GM21786 (cell line): ENCODE results near the gene FAM13A.
"Not testable (repeated sequence)": the region's sequence is repeated elsewhere in the genome, so short reads cannot be mapped to it uniquely, and the experiment has no call there.

Experiments used
- ATAC-seq: cut with Tn5 transposase; IDR thresholded peaks from one replicate; pipeline ENCODE4 v1.9.1; 2021; ENCODE audit not compliant: unreplicated experiment

FAM13A gene

DNA sequence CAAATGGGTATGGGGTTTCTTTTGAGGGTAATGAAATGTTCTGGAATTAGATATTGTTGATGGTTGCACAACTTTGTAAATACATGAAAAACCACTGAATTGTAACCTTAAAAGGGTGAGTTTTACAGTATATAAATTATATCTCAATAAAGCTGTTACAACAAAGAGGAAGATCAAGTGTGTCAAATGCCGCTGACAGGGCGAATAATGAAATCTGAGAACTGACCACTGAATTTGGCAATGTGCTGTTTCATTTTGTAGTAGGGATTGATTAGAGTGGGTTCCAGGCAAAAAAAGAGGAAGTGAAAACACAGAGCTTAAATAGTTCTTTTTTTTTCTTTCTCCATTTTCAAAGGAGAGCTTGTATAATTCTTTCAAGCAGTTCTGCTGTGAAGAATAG lies 198.2 kb downstream of the FAM13A start:
- peak; percentile 96 for ATAC-seq

DNA sequence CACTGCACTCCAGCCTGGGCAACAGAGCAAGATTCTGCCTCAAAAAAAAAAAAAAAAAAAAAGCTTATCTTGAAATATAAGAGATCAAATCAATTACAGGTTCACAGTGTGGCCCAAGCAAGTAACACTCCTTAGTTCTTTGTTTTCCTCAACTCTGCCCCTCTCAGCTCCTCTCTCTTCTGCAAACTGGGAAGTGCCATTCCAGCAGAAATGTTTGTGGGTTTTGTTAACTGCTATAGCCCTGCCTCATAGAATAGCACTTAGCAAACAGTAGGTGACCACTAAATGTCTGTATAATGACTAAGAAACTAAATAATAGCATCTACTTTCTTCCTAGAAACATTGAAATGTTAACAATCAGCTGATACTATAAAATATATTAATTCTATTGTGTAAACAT lies 199.4 kb downstream of the FAM13A start:
- ATAC-seq, result no peak

DNA sequence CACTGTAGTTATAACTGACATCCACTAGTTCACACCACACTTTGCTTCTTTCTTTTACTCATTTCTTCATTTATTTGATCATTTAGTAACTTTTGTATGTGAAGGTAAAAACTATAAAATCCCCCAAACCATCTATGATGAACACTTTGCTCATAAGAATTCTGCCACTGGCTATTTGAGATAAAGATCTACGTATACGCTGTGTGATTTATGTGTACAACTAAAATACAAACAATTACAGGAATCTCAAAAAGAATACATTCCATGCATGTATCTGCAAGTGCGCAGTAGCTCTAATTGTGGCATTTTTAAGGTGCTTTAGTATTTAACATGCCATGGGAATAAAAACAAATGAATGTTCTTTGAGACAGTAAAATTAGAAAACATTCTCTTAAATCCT lies 202.5 kb downstream of the FAM13A start:
- ATAC-seq, result no peak

DNA sequence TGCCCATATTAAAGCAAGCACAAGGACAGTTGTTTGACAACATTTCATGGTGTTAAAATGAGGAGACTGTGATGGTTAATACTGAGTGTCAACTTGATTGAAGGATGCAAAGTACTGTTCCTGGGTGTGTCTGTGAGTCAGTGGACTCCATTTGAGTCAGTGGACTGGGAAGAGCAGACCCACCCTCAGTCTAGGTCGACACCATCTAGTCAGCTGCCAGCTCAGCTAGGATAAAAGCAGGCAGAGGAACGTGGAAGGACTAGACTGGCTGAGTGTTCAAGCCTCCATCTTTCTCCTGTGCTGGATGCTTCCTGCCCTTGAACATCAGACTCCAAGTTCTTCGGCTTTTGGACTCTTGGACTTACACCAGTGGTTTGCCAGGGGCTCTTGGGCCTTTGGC lies 203.4 kb downstream of the FAM13A start:
- not testable (repeated sequence) for ATAC-seq

DNA sequence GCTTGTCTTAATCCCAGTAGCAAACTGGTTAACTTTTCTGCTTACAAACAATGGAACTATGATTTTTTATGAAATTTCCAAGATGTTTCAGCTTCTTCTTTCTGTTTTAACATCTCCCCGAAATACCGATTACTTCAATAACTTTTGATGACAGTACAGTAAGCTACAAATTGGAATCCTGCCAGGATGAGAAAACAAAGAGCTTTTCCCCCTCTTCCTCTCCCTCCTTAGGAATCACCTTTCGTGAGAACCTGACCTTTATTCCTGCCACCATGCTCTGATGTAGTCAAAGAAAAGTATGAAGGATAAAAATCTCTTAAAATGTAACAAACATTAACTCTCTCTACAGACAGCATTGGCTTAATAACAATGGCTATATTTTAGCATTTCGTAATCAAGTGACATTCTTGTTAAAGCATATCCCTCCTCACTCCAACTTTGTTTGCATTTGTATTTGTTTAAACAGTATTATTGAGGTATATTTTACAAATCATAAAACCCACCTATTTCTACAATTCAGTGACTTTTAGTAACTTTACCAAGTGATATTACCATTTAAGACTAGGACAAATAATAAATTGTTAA lies 210.7 kb downstream of the FAM13A start:
- ATAC-seq, result no peak

DNA sequence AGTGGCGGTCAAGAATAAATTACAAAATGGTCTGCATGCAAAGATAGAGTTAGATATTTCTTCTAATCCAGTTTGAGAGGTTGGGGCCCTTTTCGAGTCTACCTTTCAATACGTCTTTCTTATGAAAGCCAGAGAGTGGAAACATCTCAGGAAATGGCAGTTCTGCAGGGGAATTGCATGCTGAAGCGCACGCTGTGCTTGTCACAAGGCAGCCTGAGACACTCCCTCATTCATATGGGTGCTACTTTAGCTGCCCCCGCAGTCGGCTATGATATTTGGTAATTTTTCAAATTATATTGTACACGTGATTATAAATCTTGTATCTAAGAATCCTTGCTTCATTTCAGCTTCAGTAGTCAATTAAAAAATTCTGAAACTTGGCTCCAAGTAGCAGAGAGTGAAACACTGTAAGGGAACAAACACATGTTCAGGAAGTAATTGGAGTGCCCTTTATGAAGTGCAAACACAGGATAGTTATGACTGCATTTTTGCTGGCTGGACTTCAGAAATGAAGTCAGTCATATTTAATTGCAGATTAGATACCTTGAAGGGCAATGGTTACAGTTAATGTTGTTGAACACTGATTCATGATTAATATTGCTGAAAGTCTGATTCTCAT lies 213.8 kb downstream of the FAM13A start:
- ATAC-seq, result no peak

DNA sequence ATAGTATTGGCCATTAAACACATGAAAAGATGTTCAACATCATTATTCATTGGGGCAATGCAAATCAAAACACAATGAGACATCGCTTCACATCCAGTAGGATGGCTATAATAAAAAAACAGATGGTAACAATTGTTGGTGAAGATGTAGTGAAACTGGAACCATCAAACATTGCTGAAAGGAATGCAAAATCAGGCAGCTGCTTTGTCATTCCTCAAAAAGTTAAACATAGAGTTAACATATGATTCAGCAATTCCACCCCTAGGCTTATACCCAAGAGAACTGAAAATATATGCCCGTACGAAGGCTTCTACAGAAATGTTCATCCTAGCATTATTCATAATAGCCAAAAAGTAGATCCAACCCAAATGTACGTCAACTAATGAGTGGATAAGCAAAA lies 215.3 kb downstream of the FAM13A start:
- ATAC-seq, result no peak

DNA sequence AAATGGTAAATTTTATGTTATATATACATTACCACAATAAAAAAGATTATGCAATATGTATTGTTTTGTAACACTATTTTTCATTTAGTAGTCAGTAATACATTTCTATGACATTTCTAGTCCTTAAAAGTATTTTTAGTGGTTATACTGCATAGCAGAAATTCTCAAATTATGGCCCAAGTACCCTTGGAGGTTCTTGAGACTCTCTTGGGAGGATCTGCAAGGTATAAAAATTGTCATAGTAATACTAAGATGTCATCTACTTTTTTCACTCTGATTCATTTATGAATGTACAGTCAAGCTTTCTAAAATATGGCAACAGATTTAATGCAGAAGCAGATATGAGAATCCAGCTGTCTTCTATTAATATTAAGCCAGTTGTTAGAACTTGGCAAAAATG lies 220.8 kb downstream of the FAM13A start:
- no peak for ATAC-seq

DNA sequence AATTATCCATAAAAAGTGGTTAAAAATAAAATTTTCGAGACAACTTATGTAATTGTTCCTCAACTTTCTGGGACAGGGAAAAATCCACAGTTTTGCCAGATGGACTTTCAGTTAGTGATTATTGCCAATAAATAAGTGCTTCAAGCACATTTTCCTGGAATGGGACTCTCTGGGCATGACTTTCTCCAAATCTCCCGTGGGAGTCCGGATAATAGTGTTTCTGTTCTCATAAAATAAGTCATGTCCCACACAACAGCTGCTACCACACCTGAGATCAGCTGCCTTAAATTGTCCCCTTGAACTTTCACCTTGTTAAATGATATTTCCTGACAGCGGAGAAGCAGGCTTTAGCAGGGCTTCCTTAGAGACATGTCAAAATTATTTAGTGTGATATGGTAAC lies 226.0 kb downstream of the FAM13A start:
- ATAC-seq, result no peak

DNA sequence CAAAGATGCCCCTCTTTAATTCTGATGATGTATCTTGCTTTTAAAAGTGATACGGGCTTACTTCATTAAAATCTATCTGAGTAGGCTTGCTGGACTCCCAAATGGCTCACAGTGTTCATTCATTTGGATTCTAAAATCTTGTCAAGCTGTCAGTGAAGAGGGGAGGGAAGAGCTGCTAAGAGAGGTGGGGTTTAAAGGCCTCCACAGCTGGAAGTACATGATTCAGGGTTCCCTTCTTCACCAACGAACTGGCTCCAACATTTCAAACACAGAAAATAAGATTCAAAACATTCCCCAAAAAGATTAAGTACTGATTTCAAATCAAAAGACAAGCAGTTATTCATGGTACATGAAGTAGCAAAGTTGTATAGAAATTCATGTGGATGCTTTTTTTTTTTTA lies 226.4 kb downstream of the FAM13A start:
- ATAC-seq, result no peak

DNA sequence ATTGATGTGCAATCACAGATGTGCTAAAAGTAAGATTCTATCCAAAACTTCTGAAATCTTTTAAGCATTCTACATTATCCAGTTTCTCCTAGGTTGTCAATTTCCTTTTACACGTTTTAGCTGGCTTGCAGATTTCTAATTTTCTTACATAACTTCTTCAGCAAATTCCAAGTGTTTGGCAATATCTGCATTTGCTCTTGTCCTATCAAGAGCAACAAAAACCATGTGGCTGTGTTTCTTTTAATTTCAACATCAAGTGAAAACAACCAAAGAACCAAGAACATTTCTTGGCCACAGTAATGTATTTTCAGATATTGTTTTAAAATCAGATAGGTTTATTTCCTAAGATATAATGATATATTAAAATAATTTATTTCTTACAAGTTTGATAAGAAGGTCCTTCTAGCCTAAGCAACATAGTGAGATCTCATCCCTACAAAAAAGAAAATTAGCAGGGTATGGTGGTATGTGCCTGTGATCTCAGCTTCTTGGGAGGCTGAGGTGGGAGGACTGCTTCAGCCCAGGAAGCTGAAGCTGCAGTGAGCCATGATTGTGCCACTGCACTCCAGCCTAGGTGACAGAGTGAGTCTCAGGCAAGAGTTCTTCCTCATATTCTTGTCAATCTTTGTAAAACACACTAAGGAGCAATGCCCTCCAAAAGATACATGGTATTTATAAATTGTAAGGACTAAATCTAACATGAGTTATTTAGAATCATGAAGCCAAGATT lies 228.0 kb downstream of the FAM13A start:
- no peak for ATAC-seq

DNA sequence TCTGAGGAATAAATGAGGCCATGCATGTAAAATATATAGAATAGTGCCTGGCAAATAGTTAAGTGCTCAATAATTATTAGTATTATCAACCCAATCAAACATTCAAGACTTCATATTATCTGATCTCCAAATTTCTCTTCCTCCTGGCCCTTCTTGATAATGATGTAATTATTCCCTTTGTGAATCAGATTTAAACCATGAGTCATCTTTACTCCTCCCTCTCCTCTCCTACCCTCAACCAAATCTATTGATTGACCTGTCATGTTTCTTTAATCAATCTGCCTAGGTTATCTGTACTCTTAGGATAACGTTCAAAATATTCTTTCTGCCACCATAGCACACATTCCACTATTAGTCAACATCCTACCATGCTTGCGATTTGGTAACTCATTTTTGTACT lies 229.5 kb downstream of the FAM13A start:
- ATAC-seq, result no peak

DNA sequence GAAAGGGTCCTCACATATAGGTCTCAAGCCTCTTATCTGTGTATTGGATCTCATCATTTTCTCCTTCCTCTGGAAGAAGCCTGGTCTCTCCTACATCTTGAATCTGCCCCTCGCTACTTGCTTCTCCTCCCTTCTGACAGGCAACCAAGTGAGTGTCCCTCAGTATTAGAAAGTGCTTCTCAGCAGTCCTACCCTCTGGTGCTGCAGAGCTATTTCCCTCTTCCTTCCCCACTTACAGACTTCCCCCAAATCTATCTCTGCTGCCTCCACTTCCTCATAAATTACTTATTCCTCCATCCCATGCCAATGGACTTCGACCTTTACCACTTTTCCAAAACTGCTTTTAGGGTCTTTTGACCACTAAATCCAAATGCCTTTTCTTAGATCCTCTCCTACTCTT lies 230.2 kb downstream of the FAM13A start:
- ATAC-seq, result no peak

DNA sequence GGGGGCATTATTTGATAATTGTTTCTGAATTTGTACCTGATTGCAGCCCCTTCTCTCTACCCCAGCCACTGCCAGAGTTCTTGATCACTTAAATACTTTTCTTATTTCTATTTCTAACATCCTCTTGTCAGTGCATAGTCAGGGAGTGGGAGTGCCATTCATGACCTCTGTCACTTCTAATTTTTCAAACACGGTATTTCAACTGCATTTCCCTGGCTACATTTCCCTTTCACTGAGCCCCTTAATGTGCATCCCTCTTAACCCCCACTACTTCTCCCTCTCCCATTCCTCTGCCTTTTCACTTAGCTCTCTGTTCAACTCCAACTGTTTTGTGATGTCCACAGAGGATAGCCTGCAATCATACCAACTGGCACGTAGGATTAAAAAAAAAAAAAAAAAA lies 231.1 kb downstream of the FAM13A start:
- ATAC-seq, result no peak

DNA sequence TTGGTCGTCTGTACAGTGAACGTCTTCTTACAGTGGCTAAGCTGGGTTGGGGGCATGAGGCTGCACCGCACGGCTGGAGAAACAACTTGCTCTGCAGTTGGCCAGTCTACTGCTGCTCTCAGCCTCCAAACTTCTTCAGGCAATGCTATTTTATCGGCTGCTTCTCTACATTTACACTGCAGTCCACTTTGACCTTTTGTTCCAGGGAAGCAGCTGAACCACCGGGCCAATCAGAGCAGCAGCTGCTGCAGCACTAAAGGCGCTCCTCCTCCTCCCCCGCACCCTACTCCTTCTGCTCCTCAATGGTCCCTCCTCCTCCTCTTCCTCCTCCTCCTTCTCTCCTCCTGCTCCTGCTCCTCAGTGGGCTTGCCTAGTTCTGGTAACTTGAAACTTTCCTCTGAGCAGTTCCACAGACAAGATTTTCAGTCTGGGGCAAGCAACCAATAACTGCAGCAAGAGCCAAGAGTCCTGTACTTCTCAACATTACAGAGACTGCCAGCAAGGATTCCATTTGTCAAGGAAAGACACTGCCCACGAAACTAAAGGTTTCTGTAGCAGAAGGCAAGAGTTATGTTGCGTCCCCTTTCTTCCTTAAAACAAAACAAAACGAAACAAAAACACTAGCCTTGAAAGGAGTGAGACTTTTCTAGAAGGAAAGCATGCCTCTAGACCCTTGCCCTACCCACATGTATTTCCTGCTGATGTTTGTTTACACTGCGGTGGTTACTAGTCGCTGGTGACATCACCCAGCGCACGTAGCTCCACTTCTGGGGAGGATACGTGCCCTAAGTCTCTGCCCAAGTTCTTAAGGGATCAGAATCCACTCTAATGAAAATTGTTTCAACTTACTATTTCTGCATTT lies 233.7 kb downstream of the FAM13A start:
- peak; percentile 93 for ATAC-seq

DNA sequence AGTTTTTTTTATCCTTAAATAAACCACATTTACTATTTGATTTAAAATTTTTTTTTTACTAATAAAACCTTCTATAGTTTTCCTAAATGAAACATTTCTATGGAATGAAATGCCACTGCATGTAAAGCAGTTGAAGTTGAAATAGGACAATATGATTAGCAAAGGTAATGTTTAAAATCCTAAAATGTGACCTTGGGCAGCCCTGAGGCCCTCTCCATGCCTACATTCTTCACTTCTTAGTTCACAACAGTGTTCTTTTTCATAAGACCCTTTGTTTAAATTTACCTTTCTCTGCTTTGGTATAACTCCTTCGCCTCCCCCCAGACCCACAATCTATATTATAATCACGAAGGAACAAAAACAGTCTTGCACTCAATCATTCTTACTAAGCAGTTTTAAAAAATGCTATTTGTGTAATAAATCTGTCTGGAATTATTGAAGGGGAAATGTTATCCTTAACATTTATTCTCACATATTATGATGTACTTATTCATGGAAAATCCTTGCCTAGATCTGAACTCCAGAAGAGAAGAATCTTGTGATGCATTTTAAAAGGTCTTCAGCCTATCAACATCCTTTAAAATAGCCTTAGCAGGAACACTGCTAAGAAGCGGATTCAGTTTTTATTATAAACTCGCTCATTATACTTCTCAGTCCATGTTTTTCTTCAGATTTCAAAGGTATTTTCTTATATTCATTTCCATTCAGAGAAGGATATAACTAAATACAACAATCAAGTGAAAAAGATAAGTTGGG lies 234.8 kb downstream of the FAM13A start:
- ATAC-seq, result no peak

DNA sequence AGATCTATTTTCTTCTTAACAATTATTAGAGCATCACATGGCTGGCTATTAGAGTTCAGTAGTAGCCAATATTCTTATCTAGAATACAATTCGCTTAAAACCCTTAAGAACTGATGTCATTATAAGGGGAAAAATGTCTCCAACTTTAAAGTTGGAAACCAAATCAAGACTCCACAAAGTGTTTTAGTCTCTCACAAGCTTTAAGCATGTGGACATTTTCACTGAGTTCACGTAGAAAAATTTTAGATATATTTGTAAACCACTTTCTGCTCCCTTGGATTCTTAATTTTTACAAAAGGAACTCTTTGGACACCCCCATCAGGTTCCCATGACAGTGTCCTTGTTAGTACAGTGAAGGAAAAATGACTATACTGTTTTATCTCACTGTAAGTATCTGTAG lies 235.5 kb downstream of the FAM13A start:
- no peak for ATAC-seq

DNA sequence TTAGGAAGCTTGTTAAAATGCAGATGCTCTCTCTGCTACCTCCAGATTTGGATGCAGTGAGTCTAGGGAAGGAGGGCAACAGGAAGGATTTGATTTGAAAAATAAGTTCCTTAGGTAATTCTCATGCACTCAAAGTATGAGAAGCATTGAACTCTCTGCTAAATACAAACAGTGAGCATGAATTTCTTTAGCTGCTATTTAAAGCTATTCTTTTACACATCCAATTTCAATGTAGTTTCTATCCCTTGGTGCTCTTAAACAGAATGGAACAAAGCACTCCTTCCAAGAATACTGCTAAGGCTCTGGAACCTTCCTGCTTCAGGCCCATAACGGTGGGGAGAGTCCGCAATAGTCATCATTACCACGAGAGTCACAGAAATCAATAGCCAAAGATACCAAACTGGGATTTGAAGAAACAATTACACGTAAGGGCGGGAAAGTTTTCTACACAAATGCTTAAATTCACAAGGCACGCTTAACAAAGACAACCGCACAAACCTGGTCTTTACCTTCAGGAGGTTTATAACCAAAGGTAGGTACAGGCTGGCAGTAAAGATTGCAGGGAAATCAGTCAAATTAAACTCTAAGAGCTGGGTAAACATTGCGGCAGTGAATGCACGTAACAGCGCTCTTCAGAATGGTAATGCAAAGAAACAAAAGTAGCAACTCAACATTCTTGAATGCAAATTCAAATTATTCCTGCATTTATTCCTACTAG lies 236.1 kb downstream of the FAM13A start:
- no peak for ATAC-seq

DNA sequence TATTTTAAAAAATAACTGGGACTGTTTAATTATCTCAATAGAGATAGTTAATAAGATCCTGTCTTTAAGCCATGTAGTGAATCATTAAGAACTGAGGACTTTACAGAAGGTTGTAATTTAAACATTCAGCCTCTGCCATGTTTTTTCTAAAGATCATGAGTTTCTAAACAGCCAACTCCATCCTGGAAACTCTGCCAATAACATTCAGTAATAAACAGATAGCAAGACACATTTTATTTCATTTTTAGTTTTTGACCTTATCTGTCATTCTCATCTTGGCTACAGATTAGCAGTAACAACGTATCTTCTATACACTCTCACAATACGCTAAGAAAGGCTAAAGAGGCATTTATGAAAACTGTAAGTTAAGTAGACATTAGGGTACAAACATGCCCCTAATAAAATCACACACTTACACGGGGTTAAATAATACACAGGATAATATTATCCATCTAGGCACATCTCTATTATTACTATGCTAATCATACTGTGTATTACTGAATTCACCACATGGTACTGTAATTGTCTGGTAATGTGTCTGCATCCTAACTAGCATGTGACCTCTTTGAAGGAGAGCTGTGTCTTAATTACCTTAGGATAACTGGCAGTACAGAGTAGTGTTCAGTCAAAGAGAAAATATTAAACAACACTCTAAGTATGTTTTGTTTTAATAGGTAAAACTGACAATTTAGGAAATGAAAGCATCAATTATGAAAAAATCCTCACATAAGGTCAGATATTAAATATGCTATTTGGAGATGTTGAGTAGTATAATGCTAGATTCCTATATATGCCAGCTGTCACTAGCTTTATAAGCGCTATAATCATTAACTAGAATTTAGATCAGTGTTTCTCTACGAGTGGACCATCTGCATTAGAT lies 236.9 kb downstream of the FAM13A start:
- no peak for ATAC-seq
